Amniotic stem cell (primary cell): ENCODE measurements around the gene PLCL1.
"Not testable (repeated sequence)": the region's sequence is repeated elsewhere in the genome, so short reads cannot be mapped to it uniquely, and the experiment has no call there.

Experiments used
- DNase-seq: peaks from one replicate; lab custom pipeline; 2025; lab: John Stamatoyannopoulos, UW

PLCL1 gene

GRCh38 chr2:198000417-198000816 is 196.0 kb downstream of the PLCL1 start:
- no peak for DNase-seq

DNA sequence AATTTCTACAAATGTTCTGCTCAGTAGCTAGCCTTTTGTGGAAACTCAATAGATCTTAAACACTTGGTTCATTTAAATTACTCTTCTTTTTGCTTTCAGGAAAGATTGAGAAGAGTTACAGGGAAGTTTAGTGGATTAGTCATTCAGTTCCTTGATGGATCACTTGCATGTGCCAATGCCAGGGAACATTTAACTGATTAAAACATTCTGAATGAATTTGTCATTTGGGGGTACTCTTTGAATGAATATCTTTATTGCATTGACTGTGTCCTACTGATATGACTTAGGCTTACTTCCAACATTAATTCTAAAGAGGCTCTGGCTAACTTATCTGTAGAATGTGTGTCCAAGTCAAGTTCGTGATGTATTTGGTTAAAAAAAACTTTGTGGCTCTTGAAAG is 199.8 kb downstream of the PLCL1 start:
- DNase-seq: no peak

DNA sequence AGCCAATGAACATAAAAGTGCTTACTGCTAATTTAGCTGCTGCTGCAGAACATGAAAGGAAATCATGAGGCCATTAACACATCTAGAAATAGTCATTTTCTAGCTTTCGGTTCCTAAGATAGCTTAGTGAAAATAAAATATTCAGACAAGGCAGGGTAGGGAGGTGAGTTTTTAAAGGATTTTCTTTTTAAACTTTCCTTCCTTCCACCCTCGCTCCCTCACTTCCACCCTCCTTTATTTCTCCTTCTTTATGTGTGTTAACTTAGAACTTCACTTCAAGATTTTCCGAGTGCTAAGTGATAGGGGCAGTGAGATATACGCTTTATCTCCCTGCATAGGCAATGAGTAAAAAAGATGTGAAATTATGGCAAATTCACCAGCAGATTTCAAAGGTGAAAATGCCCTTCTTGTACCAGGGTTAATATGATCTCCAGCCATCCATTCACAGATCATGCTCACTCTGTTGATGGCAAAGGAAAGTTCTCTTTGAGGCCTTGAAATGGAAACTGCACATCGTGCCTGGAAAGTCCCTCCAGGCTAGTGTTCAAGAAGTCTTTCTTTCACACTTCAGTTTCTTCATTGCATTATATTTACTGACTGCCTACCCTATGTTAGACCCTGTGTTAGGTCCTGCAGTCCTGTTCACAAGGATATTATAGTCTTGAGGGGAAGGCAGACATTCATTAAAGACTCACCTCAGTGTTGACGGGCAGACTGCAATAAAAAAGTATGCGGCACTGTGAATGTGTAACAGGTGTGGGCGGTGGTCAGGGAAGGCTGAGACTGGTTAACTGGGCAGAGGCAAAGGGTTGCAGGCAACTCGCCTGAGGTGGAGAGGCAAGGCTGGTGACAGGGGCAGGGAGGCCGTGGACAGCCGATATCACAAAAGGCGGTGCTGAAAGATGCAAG is 200.8 kb downstream of the PLCL1 start:
- no peak for DNase-seq

- no peak for DNase-seq
Observed at GRCh38 chr2:198006733-198007132, 202.3 kb downstream of the PLCL1 start.

GRCh38 chr2:198008230-198008629 is 203.8 kb downstream of the PLCL1 start:
- no peak for DNase-seq

GRCh38 chr2:198012025-198012424 is 207.6 kb downstream of the PLCL1 start:
- no peak for DNase-seq

GRCh38 chr2:198016243-198016642 is 211.8 kb downstream of the PLCL1 start:
- DNase-seq: no peak

DNA sequence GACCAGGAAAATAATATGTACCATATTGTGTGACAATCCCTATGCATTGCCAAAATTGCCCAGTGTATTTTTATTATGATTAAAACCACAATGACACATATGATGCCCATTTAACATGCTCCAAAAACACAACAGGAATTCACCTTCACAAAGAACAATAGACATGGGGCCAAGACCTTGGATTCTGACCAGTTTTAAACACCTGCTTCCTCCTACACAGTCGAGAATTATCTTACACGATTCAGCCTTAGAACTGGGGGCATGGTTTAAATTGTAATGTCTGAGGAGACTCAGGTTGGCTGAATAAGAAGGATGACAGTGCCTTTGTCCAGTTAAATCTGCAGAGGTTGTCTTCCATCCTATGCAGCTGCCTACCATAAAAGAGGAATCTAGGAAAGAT is 212.7 kb downstream of the PLCL1 start:
- no peak for DNase-seq

GRCh38 chr2:198028955-198029354 is 224.6 kb downstream of the PLCL1 start:
- DNase-seq: no peak

DNA sequence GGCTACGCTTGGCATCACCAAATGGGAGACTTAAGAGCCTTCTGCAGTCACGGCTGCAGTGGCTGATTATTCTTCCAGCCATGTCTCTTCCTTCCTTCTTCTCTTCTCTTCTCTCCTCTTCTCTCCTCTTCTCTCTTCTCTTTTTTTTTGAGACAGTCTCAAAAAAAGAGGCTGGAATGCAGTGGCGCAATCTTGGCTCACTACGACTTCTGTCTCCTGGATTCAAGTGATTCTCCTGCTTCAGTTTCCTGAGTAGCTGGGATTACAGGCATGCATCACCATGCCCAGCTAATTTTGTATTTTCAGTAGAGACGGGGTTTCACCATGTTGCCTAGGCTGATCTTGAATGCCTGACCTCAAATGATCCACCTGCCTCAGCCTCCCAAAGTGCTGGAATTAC is 225.2 kb downstream of the PLCL1 start:
- DNase-seq: not testable (repeated sequence)

- DNase-seq: no peak
Observed at GRCh38 chr2:198033626-198034025, 229.2 kb downstream of the PLCL1 start.

- DNase-seq: no peak
Observed at GRCh38 chr2:198036029-198036879, 231.9 kb downstream of the PLCL1 start.

DNA sequence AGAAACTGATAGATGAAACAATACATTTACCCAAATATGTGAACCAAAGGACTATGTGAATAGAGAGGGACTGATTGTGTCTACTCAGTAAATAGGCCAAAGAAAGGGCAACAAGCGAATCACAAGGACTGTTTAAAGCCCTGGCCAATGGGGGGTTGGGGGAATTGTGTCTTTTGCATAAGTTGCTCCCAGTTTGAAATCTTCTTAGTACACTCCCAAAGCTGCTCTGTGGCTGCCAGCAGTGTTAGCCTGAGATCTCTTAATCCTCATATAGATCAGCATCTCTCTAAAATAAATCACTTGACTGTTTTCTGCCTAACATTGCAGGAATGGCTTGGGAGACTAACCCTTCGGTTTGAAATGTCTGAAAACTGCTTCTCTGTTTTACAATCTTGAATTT is 236.4 kb downstream of the PLCL1 start:
- no peak for DNase-seq

DNA sequence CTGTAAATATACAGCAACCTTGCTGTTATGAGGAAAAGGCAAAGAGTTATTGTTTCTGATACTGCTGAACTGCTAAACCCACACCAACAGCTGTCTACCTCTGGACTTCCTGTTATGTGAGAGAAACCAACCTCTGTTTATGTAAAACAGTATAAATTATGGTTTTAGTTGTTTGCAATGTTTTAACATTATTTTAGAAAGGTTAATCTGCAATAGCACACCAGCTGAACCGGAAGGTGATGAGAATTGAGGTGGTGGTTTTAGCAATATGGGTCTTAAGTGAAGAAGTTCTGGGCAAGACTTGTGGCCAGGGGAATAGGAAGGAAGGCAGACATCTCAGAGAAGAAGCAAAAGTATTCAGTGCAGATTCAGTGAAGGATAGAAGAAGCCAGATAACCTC is 237.8 kb downstream of the PLCL1 start:
- no peak for DNase-seq

GRCh38 chr2:198044777-198045176 is 240.4 kb downstream of the PLCL1 start:
- DNase-seq: no peak

- DNase-seq: no peak
Observed at GRCh38 chr2:198045227-198045626, 240.8 kb downstream of the PLCL1 start.

DNA sequence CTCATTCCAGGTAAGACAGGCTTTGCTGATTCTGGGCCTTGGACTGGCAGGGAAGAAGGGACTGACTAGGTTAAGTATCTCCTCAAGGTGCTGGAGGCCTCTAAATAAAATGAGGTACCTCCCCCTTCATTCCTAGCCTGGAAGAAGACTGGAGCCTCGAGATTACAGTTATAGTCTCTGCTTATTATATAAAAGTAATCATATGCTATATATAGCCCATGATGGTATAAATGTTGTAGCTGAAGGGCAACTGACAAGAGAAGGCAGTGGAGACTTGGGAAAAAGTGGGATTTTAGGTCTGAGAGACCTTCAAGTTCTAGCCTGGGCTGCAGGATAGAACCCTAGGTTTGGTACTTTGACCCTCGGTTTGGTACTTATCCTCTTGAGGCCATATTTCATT is 248.3 kb downstream of the PLCL1 start:
- no peak for DNase-seq

GRCh38 chr2:198053148-198053547 is 248.8 kb downstream of the PLCL1 start:
- DNase-seq: no peak

DNA sequence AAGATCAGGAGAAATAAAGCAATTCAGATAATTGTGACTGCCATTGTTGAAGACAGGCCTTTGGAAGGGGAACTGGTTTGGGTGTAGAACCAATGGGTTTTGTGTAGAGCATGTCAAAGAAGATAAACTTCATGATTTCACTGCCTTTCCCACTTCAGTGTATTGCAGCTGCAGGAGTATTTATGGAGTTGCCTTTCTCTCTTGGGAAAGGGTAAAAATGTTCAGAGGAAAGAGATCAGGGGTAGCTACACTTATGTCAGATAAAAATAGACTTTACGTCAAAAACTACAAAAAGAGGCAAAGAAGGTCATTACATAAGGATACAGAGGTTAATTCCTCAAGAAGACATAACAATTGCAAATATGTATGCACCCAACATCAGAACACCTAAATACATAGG is 249.4 kb downstream of the PLCL1 start:
- no peak for DNase-seq

- DNase-seq: no peak
Observed at GRCh38 chr2:198054299-198054698, 249.9 kb downstream of the PLCL1 start.

DNA sequence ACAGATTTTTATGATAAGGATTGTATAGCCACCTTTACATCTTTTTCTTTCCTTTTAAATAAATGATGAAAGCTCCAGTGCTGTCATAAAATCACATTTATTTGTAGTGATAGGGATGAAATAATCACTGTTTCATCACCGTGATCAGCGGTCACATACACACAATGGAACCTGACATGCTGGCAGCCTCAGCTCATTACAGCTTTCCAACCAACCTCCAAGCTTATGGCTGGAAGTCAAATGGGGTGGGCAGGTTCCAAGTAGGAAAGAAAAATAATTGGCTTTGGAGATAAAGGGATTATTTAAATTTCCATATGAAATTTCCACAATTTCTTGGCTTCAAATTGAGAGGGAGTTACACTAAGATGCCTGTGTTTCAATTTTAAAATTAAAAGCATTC is 251.3 kb downstream of the PLCL1 start:
- DNase-seq: no peak

DNA sequence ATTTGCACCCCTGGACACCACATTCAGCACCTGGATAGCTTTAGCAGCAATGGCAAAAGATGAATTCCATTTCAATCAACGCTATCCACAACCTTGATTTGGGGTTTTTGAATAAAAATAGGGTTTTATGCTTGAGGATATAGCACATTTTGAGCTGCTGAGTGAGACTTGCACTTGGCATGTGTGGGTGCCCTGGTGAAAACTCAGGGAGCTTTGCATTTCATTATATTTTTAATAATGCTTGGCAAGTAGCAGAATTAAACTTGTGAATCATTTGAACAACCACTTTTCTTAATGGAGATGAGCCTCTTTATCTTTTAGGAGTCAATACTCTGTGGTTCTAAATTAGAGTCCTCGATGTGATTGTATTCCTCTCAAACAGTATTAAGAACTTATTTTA is 252.4 kb downstream of the PLCL1 start:
- no peak for DNase-seq

GRCh38 chr2:198059800-198060199 is 255.4 kb downstream of the PLCL1 start:
- DNase-seq: no peak
